Endothelial cell of umbilical vein (primary cell): ENCODE measurements around the gene L3MBTL4. TPM values are rescaled to one million over a fixed set of nuclear protein-coding genes. Genes with fewer than 3 reads are reported as not detected.

Experiments
- BruUV-seq: library from RNA; stranded (reverse); fragments of 400-500 nt; replicated peaks from 2 replicates; lab custom pipeline; 2021; lab: Mats Ljungman, UMichigan
- CTCF ChIA-PET: fragments of 300-600, 350-600 bp; sonication (Branson Sonifier 250); formaldehyde crosslinking; loops from one replicate; lab custom pipeline; 2021; ENCODE audit warnings: antibody characterized with exemption, inconsistent platforms; lab: Charles Lee
- POLR2A ChIA-PET: fragments of 300-600, 350-600 bp; sonication (Branson Sonifier 250); formaldehyde crosslinking; loops from one replicate; lab custom pipeline; 2021; ENCODE audit warnings: antibody characterized with exemption, inconsistent platforms; lab: Charles Lee
- DNase-seq: peaks from one replicate; pipeline ENCODE4 v3.0.0-alpha.2; 2011; ENCODE audit warnings: low read depth, low spot score
- FAIRE-seq: peaks from 2 replicates; lab custom pipeline; 2011; peaks lifted over from hg19 to GRCh38; lab: Jason Lieb, UNC
- H2AFZ ChIP-seq: 2 replicates; pipeline ENCODE4 v1.6.0; 2012; ENCODE audit warnings: low read depth, low read length, control low read depth, inconsistent platforms
- H3K27ac ChIP-seq: 2 replicates; pipeline ENCODE4 v1.5.1; 2011; ENCODE audit warnings: low read depth, mild to moderate bottlenecking, control low read depth, low read length, moderate library complexity; ENCODE audit not compliant: insufficient read depth
- H3K27me3 ChIP-seq, 2 experiments: 2 replicates each; pipeline versions ENCODE4 v1.6.0 to v1.6.1; 2011; ENCODE audit warnings: low read length in 2 of 2, mixed read lengths in 1 of 2; ENCODE audit not compliant: control insufficient read depth in 2 of 2, insufficient read depth in 2 of 2
- H3K36me3 ChIP-seq, 2 experiments: 2 replicates in 1 of 2; 3 replicates in 1 of 2; pipeline ENCODE4 v1.5.1; 2011; ENCODE audit warnings: low read length in 2 of 2, mild to moderate bottlenecking in 1 of 2, moderate library complexity in 1 of 2; ENCODE audit not compliant: control insufficient read depth in 2 of 2, insufficient read depth in 2 of 2; ENCODE audit errors: extremely low read depth in 1 of 2
- H3K4me1 ChIP-seq: 3 replicates; pipeline ENCODE4 v1.5.1; 2011; ENCODE audit warnings: mild to moderate bottlenecking, low read length; ENCODE audit not compliant: control insufficient read depth, insufficient read depth; ENCODE audit errors: extremely low read depth
- H3K4me2 ChIP-seq: 2 replicates; pipeline ENCODE4 v1.6.1; 2011; ENCODE audit warnings: low read length, control low read depth, mixed read lengths; ENCODE audit not compliant: insufficient read depth
- H3K4me3 ChIP-seq, 3 experiments: fragments of 200-600 bp in 1 of 3; sonication (generic), shearing (Covaris generic) in 1 of 3; replicated peaks in 1 of 3; 2 replicates each; pipeline ENCODE4 v1.5.1; 2011 to 2016; ENCODE audit warnings: control low read depth in 3 of 3, low read length in 3 of 3, mild to moderate bottlenecking in 2 of 3, inconsistent platforms in 1 of 3, low read depth in 1 of 3, moderate library complexity in 1 of 3; ENCODE audit not compliant: insufficient read depth in 1 of 3
- H3K79me2 ChIP-seq: 2 replicates; pipeline ENCODE4 v1.6.0; 2012; ENCODE audit warnings: low read length, inconsistent platforms; ENCODE audit not compliant: control insufficient read depth, insufficient read depth
- H3K9ac ChIP-seq: replicated peaks from 2 replicates; pipeline ENCODE3; 2011; ENCODE audit warnings: low read length, control low read depth; ENCODE audit not compliant: insufficient read depth; ENCODE audit errors: extremely low read depth
- H3K9me1 ChIP-seq: replicated peaks from 3 replicates; pipeline ENCODE4 v1.6.0; 2011; ENCODE audit warnings: mild to moderate bottlenecking, low read length; ENCODE audit not compliant: control insufficient read depth, insufficient read depth; ENCODE audit errors: extremely low read depth
- H3K9me3 ChIP-seq: replicated peaks from 2 replicates; pipeline ENCODE4 v1.5.1; 2012; ENCODE audit warnings: low read length, inconsistent platforms; ENCODE audit not compliant: control insufficient read depth, insufficient read depth
- H4K20me1 ChIP-seq: replicated peaks from 2 replicates; pipeline ENCODE3; 2011; ENCODE audit warnings: mild to moderate bottlenecking, low read length; ENCODE audit not compliant: control insufficient read depth, insufficient read depth; ENCODE audit errors: extremely low read depth
- EZH2 ChIP-seq: IDR thresholded peaks from 2 replicates; pipeline ENCODE4 v1.6.1; 2012; ENCODE audit warnings: borderline replicate concordance, low read depth, mild to moderate bottlenecking, moderate library complexity, low read length, inconsistent platforms; ENCODE audit not compliant: severe bottlenecking
- FOS ChIP-seq: IDR thresholded peaks from 2 replicates; pipeline ENCODE4 v1.6.1; 2011; ENCODE audit warnings: mild to moderate bottlenecking, low read length, moderate library complexity, borderline replicate concordance; ENCODE audit not compliant: insufficient read depth
- GATA2 ChIP-seq: IDR thresholded peaks from 2 replicates; pipeline ENCODE4 v1.7.0; 2011; ENCODE audit warnings: low read depth, mild to moderate bottlenecking, moderate library complexity, mixed read lengths, low read length; ENCODE audit not compliant: insufficient read length, insufficient read depth
- JUN ChIP-seq: IDR thresholded peaks from 2 replicates; pipeline ENCODE4 v1.6.1; 2011; ENCODE audit warnings: borderline replicate concordance, low read depth; ENCODE audit not compliant: insufficient read length, insufficient read depth
- MYC ChIP-seq: IDR thresholded peaks from one replicate; pipeline ENCODE4 v1.6.1; 2011; ENCODE audit warnings: mild to moderate bottlenecking, low read depth, low read length
- POLR2A ChIP-seq: IDR thresholded peaks from 2 replicates; pipeline ENCODE4 v1.6.1; 2012; ENCODE audit warnings: low read depth, mild to moderate bottlenecking, control low read depth, low read length
- POLR2AphosphoS5 ChIP-seq: IDR thresholded peaks from 2 replicates; pipeline ENCODE4 v1.6.1; 2012; ENCODE audit warnings: low read depth, mild to moderate bottlenecking, control low read depth, low read length, moderate library complexity; ENCODE audit not compliant: insufficient read depth
- dilution Hi-C: fragments of 300-500 bp; cut with MboI; formaldehyde crosslinking; loops from one replicate; pipeline ENCODE4 v1.15.0; 2019; ENCODE audit warnings: low sequenced_read_pairs; ENCODE audit not compliant: extremely low pct_ligation_motif_present
- intact Hi-C: fragments of 100-400 bp; cut with micrococcal nuclease; formaldehyde crosslinking; loops from one replicate; pipeline ENCODE4 v1.10.0; 2022
- polyA plus RNA-seq, 4 experiments: library from polyadenylated mRNA; depleted of rRNA in 3 of 4; stranded (reverse) in 3 of 4; unstranded in 1 of 4; fragments of >200 nt; gene quantifications; 2 replicates each; pipeline versions ENCODE4 v1.2.1 to v1.2.3, GENCODE V29; 2011 to 2012; ENCODE audit warnings: missing spikeins in 1 of 4
- total RNA-seq: library from RNA; stranded (reverse); gene quantifications from 2 replicates; pipeline ENCODE4 v1.2.3, GENCODE V29; 2021
- TF ChIP-seq, protein P1 (sequence below), 2 donors: IDR thresholded peaks; 1 replicate in 1 of 2; 2 replicates in 1 of 2; pipeline ENCODE4 v1.5.1; 2011; ENCODE audit warnings: low read length in 2 of 2, mild to moderate bottlenecking in 2 of 2, moderate library complexity in 2 of 2, control low read depth in 1 of 2, inconsistent platforms in 1 of 2, low read depth in 1 of 2; ENCODE audit not compliant: insufficient read depth in 1 of 2; ENCODE audit errors: extremely low read depth in 1 of 2
- TF ChIP-seq, protein P2 (sequence below): IDR thresholded peaks from 2 replicates; pipeline ENCODE4 v1.6.1; 2011; ENCODE audit not compliant: insufficient read depth, insufficient read length

The L3MBTL4 gene
- total and polyA plus RNA-seq, 2 donors (not counting 3 experiments of a cell fraction or from before 2014, with no cell fraction given), result 0.80 TPM; not detected in 1

DNA sequence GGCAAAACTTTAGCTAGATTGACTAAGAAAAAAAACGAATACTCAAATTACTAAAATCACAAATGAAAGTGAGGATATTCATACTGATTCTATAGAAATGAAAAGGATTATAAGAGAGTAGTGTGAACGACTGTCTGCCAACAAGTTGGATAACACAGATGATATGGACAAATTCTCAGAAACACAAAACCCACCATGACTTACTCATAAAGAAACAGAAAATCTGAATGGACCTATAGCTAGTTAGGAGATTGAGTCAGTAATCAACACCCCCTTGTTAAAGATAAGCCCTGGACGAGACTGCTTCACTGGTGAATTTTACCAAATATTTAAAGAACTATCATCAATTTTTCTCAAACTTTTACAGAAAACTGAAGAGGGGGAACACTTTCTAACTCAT is 410.6 kb downstream of the L3MBTL4 start:
- Histone ChIP-seq H3K4me1 (no peaks in the 10 kb centered on the region), H3K79me2 (no peaks in the 10 kb centered on the region), H3K9me1 (no peaks in the 10 kb centered on the region), H3K27ac (no peak overlapping the region), H3K4me3 (no peak overlapping the region), H3K9ac (no peak overlapping the region), H3K36me3 (no peaks in the 10 kb centered on the region), H3K4me2 (no peak overlapping the region), H3K27me3 (no peaks in the 10 kb centered on the region), H2AFZ (no peak overlapping the region), H3K9me3 (no peaks in the 10 kb centered on the region), H4K20me1 (no peaks in the 10 kb centered on the region)
- ChIA-PET POLR2A (no interaction called here), CTCF (no interaction called here)
- BruUV-seq, result no TSS peak
- FAIRE-seq, result no peak
- intact Hi-C loops, result no loop called here
- TF ChIP-seq EZH2 (no peak), POLR2A (no peak), MYC (no peak), JUN (no peak), FOS (no peak), POLR2AphosphoS5 (no peak), GATA2 (no peak)
- TF ChIP-seq, protein P1, sequence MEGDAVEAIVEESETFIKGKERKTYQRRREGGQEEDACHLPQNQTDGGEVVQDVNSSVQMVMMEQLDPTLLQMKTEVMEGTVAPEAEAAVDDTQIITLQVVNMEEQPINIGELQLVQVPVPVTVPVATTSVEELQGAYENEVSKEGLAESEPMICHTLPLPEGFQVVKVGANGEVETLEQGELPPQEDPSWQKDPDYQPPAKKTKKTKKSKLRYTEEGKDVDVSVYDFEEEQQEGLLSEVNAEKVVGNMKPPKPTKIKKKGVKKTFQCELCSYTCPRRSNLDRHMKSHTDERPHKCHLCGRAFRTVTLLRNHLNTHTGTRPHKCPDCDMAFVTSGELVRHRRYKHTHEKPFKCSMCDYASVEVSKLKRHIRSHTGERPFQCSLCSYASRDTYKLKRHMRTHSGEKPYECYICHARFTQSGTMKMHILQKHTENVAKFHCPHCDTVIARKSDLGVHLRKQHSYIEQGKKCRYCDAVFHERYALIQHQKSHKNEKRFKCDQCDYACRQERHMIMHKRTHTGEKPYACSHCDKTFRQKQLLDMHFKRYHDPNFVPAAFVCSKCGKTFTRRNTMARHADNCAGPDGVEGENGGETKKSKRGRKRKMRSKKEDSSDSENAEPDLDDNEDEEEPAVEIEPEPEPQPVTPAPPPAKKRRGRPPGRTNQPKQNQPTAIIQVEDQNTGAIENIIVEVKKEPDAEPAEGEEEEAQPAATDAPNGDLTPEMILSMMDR (IDR thresholded peaks at IDR 0.05; ENCODE audit: extremely low read depth in 1 of 2, insufficient read depth in 1 of 2, low read depth in 1 of 2, low read length in 2 of 2), result no peak
- TF ChIP-seq, protein P2, sequence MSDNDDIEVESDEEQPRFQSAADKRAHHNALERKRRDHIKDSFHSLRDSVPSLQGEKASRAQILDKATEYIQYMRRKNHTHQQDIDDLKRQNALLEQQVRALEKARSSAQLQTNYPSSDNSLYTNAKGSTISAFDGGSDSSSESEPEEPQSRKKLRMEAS, result no peak
- no peak for DNase-seq
- dilution Hi-C loops, result no loop called here
